Peyer's patch (tissue), 4 donors: ENCODE data around the gene PRKAR1B. TPM values are rescaled to one million over a fixed set of nuclear protein-coding genes. Genes with fewer than 3 reads are reported as not detected.
A peak's percentile ranks its signal among the peaks of the same experiment; 100 is the strongest.

Experiments used
- DNase-seq, 3 donors: peaks; one replicate each; pipeline ENCODE4 v3.0.0-alpha.2; 2017 to 2019
- H3K27ac ChIP-seq, 4 donors: fragments of 200-600 bp; sonication (generic); one replicate each; pipeline ENCODE4 v1.5.1; 2016 to 2019
- H3K27me3 ChIP-seq, 2 donors: fragments of 200-600 bp; sonication (generic); one replicate each; pipeline ENCODE4 v1.5.1; 2019
- H3K36me3 ChIP-seq, 3 donors: fragments of 200-600 bp; sonication (generic); one replicate each; pipeline ENCODE4 v1.5.1; 2016 to 2019
- H3K4me1 ChIP-seq, 4 donors: fragments of 200-600 bp; sonication (generic); one replicate each; pipeline ENCODE4 v1.5.1; 2016 to 2019
- H3K4me3 ChIP-seq, 4 donors: fragments of 200-600 bp; sonication (generic); 1 replicate in 3 of 4; 2 replicates in 1 of 4; pipeline ENCODE4 v1.5.1; 2016 to 2019; ENCODE audit warnings: mild to moderate bottlenecking in 1 of 4
- H3K9me3 ChIP-seq, 4 donors: fragments of 200-600 bp; sonication (generic); one replicate each; pipeline ENCODE4 v1.5.1; 2016 to 2019; ENCODE audit warnings: mild to moderate bottlenecking in 1 of 4
- POLR2A ChIP-seq, 2 donors: fragments of 450-650 bp; IDR thresholded peaks; one replicate each; pipeline ENCODE4 v1.5.1; 2017; ENCODE audit warnings: antibody characterized with exemption in 2 of 2, mild to moderate bottlenecking in 2 of 2, moderate library complexity in 2 of 2
- total RNA-seq, 4 donors: library from RNA; depleted of rRNA; stranded (reverse); fragments of >200 nt; gene quantifications; one replicate each; pipeline ENCODE4 v1.1.0, GENCODE V29; 2016
- TF ChIP-seq, protein P1 (sequence below), 6 experiments: fragments of 450-650 bp in 4 of 6; fragments of 200-600 bp in 2 of 6; sonication (generic) in 1 of 6; IDR thresholded peaks; one replicate each; pipeline ENCODE4 v1.5.1; 2017 to 2019; ENCODE audit warnings: antibody characterized with exemption in 6 of 6, mild to moderate bottlenecking in 3 of 6, moderate library complexity in 1 of 6

The PRKAR1B gene
- total RNA-seq, 4 donors from 2014 or later = 13.0 to 42.9 (median 17.0) TPM

- DNase-seq = no peak
- H3K4me3 ChIP-seq = peak overlapping the region in 3 of 4 donors; percentile 55 to 79 (median 72)
- H3K27me3 ChIP-seq = no peaks in the 10 kb centered on the region
- TF ChIP-seq POLR2A (IDR thresholded peaks at IDR 0.05) = no peak
- TF ChIP-seq, protein P1, sequence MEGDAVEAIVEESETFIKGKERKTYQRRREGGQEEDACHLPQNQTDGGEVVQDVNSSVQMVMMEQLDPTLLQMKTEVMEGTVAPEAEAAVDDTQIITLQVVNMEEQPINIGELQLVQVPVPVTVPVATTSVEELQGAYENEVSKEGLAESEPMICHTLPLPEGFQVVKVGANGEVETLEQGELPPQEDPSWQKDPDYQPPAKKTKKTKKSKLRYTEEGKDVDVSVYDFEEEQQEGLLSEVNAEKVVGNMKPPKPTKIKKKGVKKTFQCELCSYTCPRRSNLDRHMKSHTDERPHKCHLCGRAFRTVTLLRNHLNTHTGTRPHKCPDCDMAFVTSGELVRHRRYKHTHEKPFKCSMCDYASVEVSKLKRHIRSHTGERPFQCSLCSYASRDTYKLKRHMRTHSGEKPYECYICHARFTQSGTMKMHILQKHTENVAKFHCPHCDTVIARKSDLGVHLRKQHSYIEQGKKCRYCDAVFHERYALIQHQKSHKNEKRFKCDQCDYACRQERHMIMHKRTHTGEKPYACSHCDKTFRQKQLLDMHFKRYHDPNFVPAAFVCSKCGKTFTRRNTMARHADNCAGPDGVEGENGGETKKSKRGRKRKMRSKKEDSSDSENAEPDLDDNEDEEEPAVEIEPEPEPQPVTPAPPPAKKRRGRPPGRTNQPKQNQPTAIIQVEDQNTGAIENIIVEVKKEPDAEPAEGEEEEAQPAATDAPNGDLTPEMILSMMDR (IDR thresholded peaks at IDR 0.05) = no peak
- peaks cover 0 to 7% (median 0%) of the 10 kb centered on the region in 3 donors for H3K36me3 ChIP-seq
- H3K4me1 ChIP-seq = peaks cover 3 to 68% (median 25%) of the 10 kb centered on the region in 4 donors
- H3K27ac ChIP-seq = peak overlapping the region in 3 of 4 donors; percentile 85 to 99 (median 95)
- no peaks in the 10 kb centered on the region for H3K9me3 ChIP-seq
These were observed 210.9 kb downstream of the PRKAR1B start for GRCh38 chr7:516216-516605.

GRCh38 chr7:515628-516027, 211.5 kb downstream of the PRKAR1B start:
- TF ChIP-seq POLR2A (IDR thresholded peaks at IDR 0.05) = no peak
- TF ChIP-seq, protein P1 (IDR thresholded peaks at IDR 0.05) = no peak
- Histone ChIP-seq H3K27ac (peak overlapping the region in 2 of 4 donors; percentile 95 to 99), H3K36me3 (peaks cover 0 to 13% (median 0%) of the 10 kb centered on the region in 3 donors), H3K27me3 (no peaks in the 10 kb centered on the region), H3K4me1 (peaks cover 0 to 62% (median 22%) of the 10 kb centered on the region in 4 donors), H3K4me3 (peak overlapping the region in 1 of 4 donors; percentile 72), H3K9me3 (no peaks in the 10 kb centered on the region)
- no peak for DNase-seq

DNA sequence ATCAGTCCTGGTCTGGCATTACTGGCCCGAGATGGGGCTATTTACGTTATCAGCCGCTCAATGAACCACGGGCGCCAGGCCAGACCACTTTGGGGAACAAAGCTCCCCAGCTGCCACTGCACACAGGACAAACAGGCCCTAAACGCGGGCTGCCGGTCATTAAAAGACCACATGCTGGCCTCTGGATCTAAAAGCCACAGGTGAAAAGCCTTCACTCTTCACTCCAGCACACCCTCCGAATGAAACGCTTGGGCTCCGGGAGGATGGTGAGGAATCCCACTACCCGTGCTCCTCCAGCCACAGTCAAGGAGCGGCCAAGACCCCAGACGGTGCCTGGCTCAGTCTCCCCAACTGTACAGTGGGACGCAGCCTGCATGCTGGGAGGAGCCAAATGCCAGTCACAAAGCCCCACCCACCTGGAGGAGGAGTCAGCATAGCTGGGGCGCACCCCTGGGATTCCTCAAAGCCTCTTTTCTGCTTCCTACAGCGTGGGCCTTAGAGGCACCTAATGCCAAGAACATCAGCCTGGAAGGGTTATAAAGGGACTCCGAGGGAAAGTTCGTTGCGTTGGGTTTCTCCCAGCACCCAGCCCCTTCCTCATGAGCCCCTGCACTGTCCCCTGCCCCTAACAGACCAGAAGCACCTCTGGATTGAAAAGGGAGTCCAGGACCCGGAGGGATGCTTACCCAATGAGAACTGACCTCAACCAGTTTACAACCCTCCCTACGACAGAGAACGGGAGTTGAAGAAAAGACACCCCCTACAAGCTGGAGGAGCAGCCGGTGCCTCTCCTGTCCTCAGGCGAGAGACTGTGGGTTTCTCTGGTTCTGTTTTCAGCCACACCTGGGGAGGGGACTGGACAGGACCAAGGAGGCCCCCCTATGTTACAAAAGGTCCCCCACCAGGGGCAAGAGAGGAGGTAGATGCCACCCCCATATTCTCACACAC, 212.2 kb downstream of the PRKAR1B start:
- TF ChIP-seq POLR2A (IDR thresholded peaks at IDR 0.05) = peak in 1 of 2 donors; percentile 41
- TF ChIP-seq, protein P1 (IDR thresholded peaks at IDR 0.05) = no peak
- H3K4me3 ChIP-seq = peak overlapping the region in 2 of 4 donors; percentile 4 to 72
- peak overlapping the region in 2 of 4 donors; percentile 95 to 99 for H3K27ac ChIP-seq
- H3K4me1 ChIP-seq = peaks cover 0 to 55% (median 19%) of the 10 kb centered on the region in 4 donors
- no peaks in the 10 kb centered on the region for H3K27me3 ChIP-seq
- peak in 2 of 3 donors; percentile 82 to 86 for DNase-seq
- H3K36me3 ChIP-seq = peaks cover 0 to 17% (median 0%) of the 10 kb centered on the region in 3 donors
- H3K9me3 ChIP-seq = no peaks in the 10 kb centered on the region

DNA sequence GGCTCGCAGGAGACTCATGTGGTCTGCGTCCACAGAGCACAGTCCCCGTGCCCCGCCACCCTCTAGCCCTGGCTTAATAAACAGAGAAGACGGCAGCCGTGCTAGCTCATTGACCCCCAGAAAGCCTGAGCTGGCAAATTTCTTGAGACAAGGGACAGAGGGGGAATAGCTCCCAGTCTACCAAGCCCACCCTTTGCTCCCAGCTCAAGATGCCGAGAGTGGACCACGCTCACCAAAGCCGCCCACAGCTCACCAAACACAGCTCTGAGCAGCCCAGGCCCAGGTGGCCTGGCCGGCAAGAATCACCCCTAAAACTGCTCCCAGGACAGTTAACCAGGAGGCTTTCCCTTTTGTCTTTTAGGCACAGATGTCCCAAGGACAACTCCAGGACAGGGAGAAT, 212.8 kb downstream of the PRKAR1B start:
- peak overlapping the region in 1 of 4 donors; percentile 4 for H3K4me3 ChIP-seq
- H3K4me1 ChIP-seq = peaks cover 0 to 54% (median 19%) of the 10 kb centered on the region in 4 donors
- no peaks in the 10 kb centered on the region for H3K9me3 ChIP-seq
- peaks cover 0 to 22% (median 0%) of the 10 kb centered on the region in 3 donors for H3K36me3 ChIP-seq
- TF ChIP-seq, protein P1 (IDR thresholded peaks at IDR 0.05) = no peak
- TF ChIP-seq POLR2A (IDR thresholded peaks at IDR 0.05) = no peak
- DNase-seq = no peak
- peak overlapping the region in 2 of 4 donors; percentile 95 to 99 for H3K27ac ChIP-seq
- no peaks in the 10 kb centered on the region for H3K27me3 ChIP-seq

GRCh38 chr7:513521-514166, 213.4 kb downstream of the PRKAR1B start:
- H3K27me3 ChIP-seq = no peaks in the 10 kb centered on the region
- TF ChIP-seq, protein P1 (IDR thresholded peaks at IDR 0.05) = peak in 1 of 6 experiments; percentile 2
- no peak for TF ChIP-seq POLR2A (IDR thresholded peaks at IDR 0.05)
- H3K4me1 ChIP-seq = peaks cover 0 to 54% (median 16%) of the 10 kb centered on the region in 4 donors
- peak overlapping the region in 2 of 4 donors; percentile 95 to 99 for H3K27ac ChIP-seq
- DNase-seq = no peak
- peaks cover 0 to 27% (median 0%) of the 10 kb centered on the region in 3 donors for H3K36me3 ChIP-seq
- H3K4me3 ChIP-seq = peak overlapping the region in 2 of 4 donors; percentile 2 to 8
- H3K9me3 ChIP-seq = no peaks in the 10 kb centered on the region
